ENCODE data around the gene EML6.
A peak's percentile ranks its signal among the peaks of the same experiment; 100 is the strongest.
"Not testable (repeated sequence)": the region's sequence is repeated elsewhere in the genome, so short reads cannot be mapped to it uniquely, and the experiment has no call there.

Gene EML6

GRCh38 chr2:54983345-54984220 is 260.1 kb downstream of the EML6 start:
- no peaks in the 10 kb centered on the region for H3K9me3 Mint-ChIP-seq
- peak overlapping the region in 1 of 2 donors; percentile 46 for H3K27ac Mint-ChIP-seq
- peaks cover 26% of the 10 kb centered on the region for H3K36me3 Mint-ChIP-seq (ENCODE audit: insufficient read depth)
- ATAC-seq (replicated peaks): no peak
- no peak for DNase-seq
- H3K4me1 Mint-ChIP-seq (ENCODE audit: low read depth in 2 of 2): peaks cover 14 to 55% of the 10 kb centered on the region in 2 donors
- no peak overlapping the region for H3K4me3 Mint-ChIP-seq
- no peaks in the 10 kb centered on the region for H3K27me3 Mint-ChIP-seq

- DNase-seq (no peak), ATAC-seq (replicated peaks) (peak; percentile 26)
- peaks cover 14 to 64% of the 10 kb centered on the region in 2 donors for H3K4me1 Mint-ChIP-seq (ENCODE audit: low read depth in 2 of 2)
- H3K27ac Mint-ChIP-seq: peak overlapping the region in 1 of 2 donors; percentile 46
- no peak overlapping the region for H3K4me3 Mint-ChIP-seq
- no peaks in the 10 kb centered on the region for H3K27me3 Mint-ChIP-seq
- peaks cover 29% of the 10 kb centered on the region for H3K36me3 Mint-ChIP-seq (ENCODE audit: insufficient read depth)
- H3K9me3 Mint-ChIP-seq: no peaks in the 10 kb centered on the region
Observed at GRCh38 chr2:54984476-54984875, 261.0 kb downstream of the EML6 start.

GRCh38 chr2:54986264-54986663 is 262.8 kb downstream of the EML6 start:
- Mint-ChIP-seq H3K27me3 (no peaks in the 10 kb centered on the region), H3K4me3 (peak overlapping the region in 1 of 2 donors; percentile 3), H3K4me1 (ENCODE audit: low read depth in 2 of 2) (peaks cover 11 to 62% of the 10 kb centered on the region in 2 donors), H3K27ac (peak overlapping the region in 1 of 2 donors; percentile 42), H3K9me3 (no peaks in the 10 kb centered on the region), H3K36me3 (ENCODE audit: insufficient read depth) (peaks cover 31% of the 10 kb centered on the region)
- ATAC-seq (replicated peaks): no peak
- DNase-seq: no peak

GRCh38 chr2:54988612-54989011 is 265.1 kb downstream of the EML6 start:
- DNase-seq: no peak

GRCh38 chr2:54990694-54991093 is 267.2 kb downstream of the EML6 start:
- H3K27me3 Mint-ChIP-seq; ATAC-seq (replicated peaks); DNase-seq; H3K9me3 Mint-ChIP-seq; H3K4me3 Mint-ChIP-seq; H3K27ac Mint-ChIP-seq: not testable (repeated sequence)
- peaks cover 15% of the 10 kb centered on the region for H3K36me3 Mint-ChIP-seq (ENCODE audit: insufficient read depth)
- peaks cover 22 to 74% of the 10 kb centered on the region in 2 donors for H3K4me1 Mint-ChIP-seq (ENCODE audit: low read depth in 2 of 2)

More at GRCh38 chr2:54988612-54989011, 265.1 kb downstream of the EML6 start:
- no peak overlapping the region for H3K4me3 Mint-ChIP-seq
- H3K27ac Mint-ChIP-seq: no peak overlapping the region
- peaks cover 22% of the 10 kb centered on the region for H3K36me3 Mint-ChIP-seq (ENCODE audit: insufficient read depth)
- H3K27me3 Mint-ChIP-seq: no peaks in the 10 kb centered on the region
- peaks cover 16 to 73% of the 10 kb centered on the region in 2 donors for H3K4me1 Mint-ChIP-seq (ENCODE audit: low read depth in 2 of 2)
- no peaks in the 10 kb centered on the region for H3K9me3 Mint-ChIP-seq
- ATAC-seq (replicated peaks): no peak

GRCh38 chr2:54995553-54995952 is 272.1 kb downstream of the EML6 start:
- H3K4me1 Mint-ChIP-seq (ENCODE audit: low read depth in 2 of 2): peaks cover 40 to 83% of the 10 kb centered on the region in 2 donors
- no peak for DNase-seq
- no peak overlapping the region for H3K4me3 Mint-ChIP-seq
- H3K9me3 Mint-ChIP-seq: no peaks in the 10 kb centered on the region
- no peak for ATAC-seq (replicated peaks)
- no peaks in the 10 kb centered on the region for H3K36me3 Mint-ChIP-seq (ENCODE audit: insufficient read depth)
- H3K27ac Mint-ChIP-seq: no peak overlapping the region
- no peaks in the 10 kb centered on the region for H3K27me3 Mint-ChIP-seq

- no peak overlapping the region for H3K4me3 Mint-ChIP-seq
- H3K4me1 Mint-ChIP-seq (ENCODE audit: low read depth in 2 of 2): peaks cover 45 to 80% of the 10 kb centered on the region in 2 donors
- H3K36me3 Mint-ChIP-seq (ENCODE audit: insufficient read depth): no peaks in the 10 kb centered on the region
Observed at GRCh38 chr2:54997826-54998225, 274.4 kb downstream of the EML6 start.

GRCh38 chr2:54999182-54999581 is 275.7 kb downstream of the EML6 start:
- Mint-ChIP-seq H3K9me3 (no peaks in the 10 kb centered on the region), H3K36me3 (ENCODE audit: insufficient read depth) (no peaks in the 10 kb centered on the region), H3K27me3 (no peaks in the 10 kb centered on the region), H3K4me3 (no peak overlapping the region), H3K27ac (no peak overlapping the region), H3K4me1 (ENCODE audit: low read depth in 2 of 2) (peaks cover 40 to 80% of the 10 kb centered on the region in 2 donors)
- DNase-seq (no peak), ATAC-seq (replicated peaks) (no peak)

More at GRCh38 chr2:54997826-54998225, 274.4 kb downstream of the EML6 start:
- Mint-ChIP-seq H3K27ac (no peak overlapping the region), H3K9me3 (no peaks in the 10 kb centered on the region), H3K27me3 (no peaks in the 10 kb centered on the region)
- no peak for DNase-seq
- no peak for ATAC-seq (replicated peaks)

- Mint-ChIP-seq H3K9me3 (no peaks in the 10 kb centered on the region), H3K4me3 (no peak overlapping the region), H3K27ac (no peak overlapping the region), H3K27me3 (no peaks in the 10 kb centered on the region), H3K36me3 (ENCODE audit: insufficient read depth) (peaks cover 3% of the 10 kb centered on the region), H3K4me1 (ENCODE audit: low read depth in 2 of 2) (peaks cover 37 to 82% of the 10 kb centered on the region in 2 donors)
- ATAC-seq (replicated peaks) (no peak), DNase-seq (no peak)
Observed at GRCh38 chr2:55000341-55000740, 276.9 kb downstream of the EML6 start.

- ATAC-seq (replicated peaks) (no peak), DNase-seq (no peak)
- Mint-ChIP-seq H3K4me1 (ENCODE audit: low read depth in 2 of 2) (peaks cover 38 to 79% of the 10 kb centered on the region in 2 donors), H3K4me3 (no peak overlapping the region), H3K27me3 (no peaks in the 10 kb centered on the region), H3K36me3 (ENCODE audit: insufficient read depth) (peaks cover 3% of the 10 kb centered on the region), H3K27ac (no peak overlapping the region), H3K9me3 (no peaks in the 10 kb centered on the region)
Observed at GRCh38 chr2:55001716-55002115, 278.3 kb downstream of the EML6 start.

GRCh38 chr2:55003706-55004639 is 280.5 kb downstream of the EML6 start:
- Mint-ChIP-seq H3K27me3 (no peaks in the 10 kb centered on the region), H3K27ac (no peak overlapping the region), H3K4me1 (ENCODE audit: low read depth in 2 of 2) (peaks cover 38 to 71% of the 10 kb centered on the region in 2 donors), H3K9me3 (no peaks in the 10 kb centered on the region), H3K4me3 (no peak overlapping the region), H3K36me3 (ENCODE audit: insufficient read depth) (peaks cover 3% of the 10 kb centered on the region)
- ATAC-seq (replicated peaks): no peak
- DNase-seq: no peak

GRCh38 chr2:55006306-55006705 is 282.8 kb downstream of the EML6 start:
- Mint-ChIP-seq H3K4me3 (peak overlapping the region; percentile 2 to 64), H3K9me3 (no peaks in the 10 kb centered on the region), H3K36me3 (ENCODE audit: insufficient read depth) (peaks cover 8% of the 10 kb centered on the region), H3K4me1 (ENCODE audit: low read depth in 2 of 2) (peaks cover 37 to 75% of the 10 kb centered on the region in 2 donors), H3K27ac (peak overlapping the region in 1 of 2 donors; percentile 92), H3K27me3 (no peaks in the 10 kb centered on the region)
- DNase-seq (no peak), ATAC-seq (replicated peaks) (no peak)

- Mint-ChIP-seq H3K36me3 (ENCODE audit: insufficient read depth) (peaks cover 8% of the 10 kb centered on the region), H3K9me3 (no peaks in the 10 kb centered on the region), H3K4me1 (ENCODE audit: low read depth in 2 of 2) (peaks cover 31 to 68% of the 10 kb centered on the region in 2 donors), H3K27ac (peak overlapping the region; percentile 66 to 77), H3K27me3 (no peaks in the 10 kb centered on the region), H3K4me3 (peak overlapping the region; percentile 77 to 80)
- peak; percentile 20 for ATAC-seq (replicated peaks)
- no peak for DNase-seq
Observed at GRCh38 chr2:55009277-55010060, 286.0 kb downstream of the EML6 start.

Measured in effector memory CD8-positive, alpha-beta T cell (primary cell).